ENCODE data around the gene SEC24C. TPM values are rescaled to one million over a fixed set of nuclear protein-coding genes. Genes with fewer than 3 reads are reported as not detected.

The SEC24C gene
- total RNA-seq, 2 experiments from 2014 or later: 52.0 to 54.2 TPM

DNA sequence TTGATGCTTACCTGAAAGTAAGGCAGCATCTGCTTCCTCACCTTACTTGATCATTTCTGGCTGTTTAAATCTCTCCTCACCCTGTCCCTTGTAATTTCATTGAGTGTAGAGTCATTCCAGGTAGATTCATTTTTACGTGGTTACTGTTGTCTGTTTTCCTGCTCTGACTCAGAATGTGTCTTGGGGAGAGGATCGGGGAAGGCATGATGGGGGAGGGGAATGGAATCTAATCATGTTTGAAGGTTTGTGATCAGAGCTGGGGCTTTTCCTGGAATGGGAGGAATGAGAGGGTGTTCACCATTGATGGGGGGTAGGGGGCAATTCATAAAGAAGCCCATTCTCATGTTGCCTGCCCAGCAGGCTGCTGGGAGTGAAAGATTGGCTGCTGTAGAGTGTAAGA, 18.7 kb downstream of the SEC24C start:
- ChIA-PET POLR2A (interaction anchor here (1.4 to 2.0 kb wide), 2 partner anchors 8 to 16 kb away, joined by 4 read pairs; no protein-coding TSS in a partner anchor), CTCF (interaction anchor here (0.6 kb wide), 2 partner anchors 9 to 246 kb away, joined by 3 read pairs; a partner anchor contains a TSS)
- Histone ChIP-seq H3K27ac (ENCODE audit: low read depth in 1 of 2, low read length in 2 of 2) (no peak overlapping the region), H3K4me3 (ENCODE audit: low read length) (no peak overlapping the region), H3K9me3 (ENCODE audit: control insufficient read depth in 1 of 2, insufficient read depth in 1 of 2, low read length in 2 of 2) (no peaks in the 10 kb centered on the region), H3K4me1 (ENCODE audit: insufficient read depth, low read length) (peaks cover 25% of the 10 kb centered on the region), H3K36me3 (ENCODE audit: insufficient read depth, low read length) (peaks cover 86% of the 10 kb centered on the region), H3K27me3 (ENCODE audit: control insufficient read depth in 1 of 2, insufficient read depth in 2 of 2, low read length in 2 of 2) (no peaks in the 10 kb centered on the region)
- no peak overlapping the region for H3K4me3 Mint-ChIP-seq
- ATAC-seq (ENCODE audit: poor library complexity) (no peak), DNase-seq (no peak)
- intact Hi-C loops (cut with DNase I, micrococcal nuclease): no loop called here
- H3K4me1 Mint-ChIP-seq (ENCODE audit: low read depth): peaks cover 34% of the 10 kb centered on the region
- TF ChIP-seq, protein P1, sequence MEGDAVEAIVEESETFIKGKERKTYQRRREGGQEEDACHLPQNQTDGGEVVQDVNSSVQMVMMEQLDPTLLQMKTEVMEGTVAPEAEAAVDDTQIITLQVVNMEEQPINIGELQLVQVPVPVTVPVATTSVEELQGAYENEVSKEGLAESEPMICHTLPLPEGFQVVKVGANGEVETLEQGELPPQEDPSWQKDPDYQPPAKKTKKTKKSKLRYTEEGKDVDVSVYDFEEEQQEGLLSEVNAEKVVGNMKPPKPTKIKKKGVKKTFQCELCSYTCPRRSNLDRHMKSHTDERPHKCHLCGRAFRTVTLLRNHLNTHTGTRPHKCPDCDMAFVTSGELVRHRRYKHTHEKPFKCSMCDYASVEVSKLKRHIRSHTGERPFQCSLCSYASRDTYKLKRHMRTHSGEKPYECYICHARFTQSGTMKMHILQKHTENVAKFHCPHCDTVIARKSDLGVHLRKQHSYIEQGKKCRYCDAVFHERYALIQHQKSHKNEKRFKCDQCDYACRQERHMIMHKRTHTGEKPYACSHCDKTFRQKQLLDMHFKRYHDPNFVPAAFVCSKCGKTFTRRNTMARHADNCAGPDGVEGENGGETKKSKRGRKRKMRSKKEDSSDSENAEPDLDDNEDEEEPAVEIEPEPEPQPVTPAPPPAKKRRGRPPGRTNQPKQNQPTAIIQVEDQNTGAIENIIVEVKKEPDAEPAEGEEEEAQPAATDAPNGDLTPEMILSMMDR (IDR thresholded peaks at IDR 0.05): no peak
- no peaks in the 10 kb centered on the region for H3K27me3 Mint-ChIP-seq
- peak overlapping the region; percentile 35 for H3K27ac Mint-ChIP-seq
- peaks cover 93% of the 10 kb centered on the region for H3K36me3 Mint-ChIP-seq (ENCODE audit: low read depth)
- no peaks in the 10 kb centered on the region for H3K9me3 Mint-ChIP-seq

DNA sequence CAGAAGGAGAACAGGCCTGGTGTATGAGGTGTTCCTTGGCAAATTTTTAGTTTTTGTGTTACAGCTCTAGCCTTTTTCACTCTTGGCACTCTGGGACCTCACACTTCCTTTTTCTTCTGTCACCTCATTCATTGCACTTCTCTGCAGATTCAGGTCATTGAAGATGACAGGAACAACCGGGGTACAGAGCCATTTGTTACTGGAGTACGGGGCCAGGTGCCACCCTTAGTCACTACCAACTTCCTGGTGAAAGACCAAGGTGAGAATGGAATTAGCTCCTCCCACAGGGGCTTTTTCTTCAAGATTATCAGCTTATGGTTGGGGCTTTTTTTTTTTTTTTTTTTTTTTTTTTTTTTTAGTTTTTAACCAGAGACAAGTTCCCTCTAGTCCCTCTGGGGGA, 19.2 kb downstream of the SEC24C start:
- no peak overlapping the region for H3K27ac ChIP-seq (ENCODE audit: low read depth in 1 of 2, low read length in 2 of 2)
- H3K27me3 ChIP-seq (ENCODE audit: control insufficient read depth in 1 of 2, insufficient read depth in 2 of 2, low read length in 2 of 2): no peaks in the 10 kb centered on the region
- H3K36me3 Mint-ChIP-seq (ENCODE audit: low read depth): peaks cover 94% of the 10 kb centered on the region
- peak overlapping the region; percentile 35 for H3K27ac Mint-ChIP-seq
- peaks cover 32% of the 10 kb centered on the region for H3K4me1 Mint-ChIP-seq (ENCODE audit: low read depth)
- no peaks in the 10 kb centered on the region for H3K27me3 Mint-ChIP-seq
- H3K4me3 ChIP-seq (ENCODE audit: low read length): no peak overlapping the region
- peaks cover 22% of the 10 kb centered on the region for H3K4me1 ChIP-seq (ENCODE audit: insufficient read depth, low read length)
- ChIA-PET POLR2A (interaction anchor here (1.4 to 2.0 kb wide), 2 partner anchors 7 to 17 kb away, joined by 4 read pairs; no protein-coding TSS in a partner anchor), CTCF (interaction anchor here (0.6 kb wide), 2 partner anchors 9 to 245 kb away, joined by 3 read pairs; a partner anchor contains a TSS)
- no peak overlapping the region for H3K4me3 Mint-ChIP-seq
- ATAC-seq (ENCODE audit: poor library complexity) (peak; percentile 14), DNase-seq (peak in 3 of 14 experiments; percentile 68 to 78 (median 70))
- intact Hi-C loops (cut with DNase I, micrococcal nuclease): no loop called here
- peaks cover 88% of the 10 kb centered on the region for H3K36me3 ChIP-seq (ENCODE audit: insufficient read depth, low read length)
- TF ChIP-seq, protein P1 (IDR thresholded peaks at IDR 0.05): no peak
- H3K9me3 ChIP-seq (ENCODE audit: control insufficient read depth in 1 of 2, insufficient read depth in 1 of 2, low read length in 2 of 2): no peaks in the 10 kb centered on the region
- H3K9me3 Mint-ChIP-seq: no peaks in the 10 kb centered on the region

DNA sequence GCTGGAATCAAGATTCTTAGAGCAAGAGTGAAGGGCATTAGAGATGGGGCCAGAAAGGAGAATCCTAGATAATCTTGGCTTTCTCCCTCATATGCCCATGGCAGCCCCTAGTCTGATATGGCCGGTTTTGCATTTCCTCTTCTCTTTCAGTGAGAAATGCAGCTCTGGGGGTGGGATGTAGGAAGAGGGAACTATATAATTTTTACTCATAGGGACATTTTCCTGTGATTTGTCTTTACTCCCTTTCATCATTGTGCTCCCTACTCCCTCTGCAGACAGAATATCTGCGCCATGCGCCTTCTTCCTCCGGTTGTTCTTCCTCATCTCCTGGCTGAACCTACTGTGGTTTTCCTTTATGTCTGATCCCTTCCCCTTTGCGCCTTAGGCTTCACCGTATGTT, 20.9 kb downstream of the SEC24C start:
- intact Hi-C loops (cut with DNase I, micrococcal nuclease): loop anchor here in 1 of 2 experiments (2.0 kb wide), 1 partner anchor 14 kb away; no protein-coding TSS in a partner anchor
- no peak overlapping the region for H3K27ac ChIP-seq (ENCODE audit: low read depth in 1 of 2, low read length in 2 of 2)
- Mint-ChIP-seq H3K27ac (no peak overlapping the region), H3K4me3 (no peak overlapping the region), H3K36me3 (ENCODE audit: low read depth) (peaks cover 93% of the 10 kb centered on the region), H3K4me1 (ENCODE audit: low read depth) (peaks cover 30% of the 10 kb centered on the region), H3K9me3 (no peaks in the 10 kb centered on the region), H3K27me3 (no peaks in the 10 kb centered on the region)
- peaks cover 84% of the 10 kb centered on the region for H3K36me3 ChIP-seq (ENCODE audit: insufficient read depth, low read length)
- TF ChIP-seq, protein P1 (IDR thresholded peaks at IDR 0.05): no peak
- no peaks in the 10 kb centered on the region for H3K9me3 ChIP-seq (ENCODE audit: control insufficient read depth in 1 of 2, insufficient read depth in 1 of 2, low read length in 2 of 2)
- ATAC-seq (ENCODE audit: poor library complexity) (no peak), DNase-seq (no peak)
- H3K4me3 ChIP-seq (ENCODE audit: low read length): no peak overlapping the region
- H3K27me3 ChIP-seq (ENCODE audit: control insufficient read depth in 1 of 2, insufficient read depth in 2 of 2, low read length in 2 of 2): no peaks in the 10 kb centered on the region
- POLR2A ChIA-PET: interaction anchor here (0.8 to 1.3 kb wide), 2 partner anchors 14 to 76 kb away, joined by 3 to 4 read pairs; no protein-coding TSS in a partner anchor
- CTCF ChIA-PET: interaction anchor here (0.6 kb wide), 1 partner anchor 155 kb away, joined by 3 read pairs; no protein-coding TSS in a partner anchor
- peaks cover 20% of the 10 kb centered on the region for H3K4me1 ChIP-seq (ENCODE audit: insufficient read depth, low read length)
